ENCODE measurements around the gene ZNF532.
"Not testable (repeated sequence)": the region's sequence is repeated elsewhere in the genome, so short reads cannot be mapped to it uniquely, and the experiment has no call there.

ZNF532 gene

GRCh38 chr18:58847383-58848071 is 17.1 kb upstream of the ZNF532 start:
- in situ Hi-C loops (cut with MboI; ENCODE audit: low sequenced_read_pairs), result no loop called here

GRCh38 chr18:58848685-58849084 is 16.0 kb upstream of the ZNF532 start:
- in situ Hi-C loops (cut with MboI; ENCODE audit: low sequenced_read_pairs), result no loop called here

GRCh38 chr18:58850786-58851469 is 13.7 kb upstream of the ZNF532 start:
- in situ Hi-C loops (cut with MboI; ENCODE audit: low sequenced_read_pairs), result no loop called here

- in situ Hi-C loops (cut with MboI; ENCODE audit: low sequenced_read_pairs), result no loop called here
These were observed 12.8 kb upstream of the ZNF532 start for GRCh38 chr18:58851856-58852255.

GRCh38 chr18:58852629-58853028 is 12.0 kb upstream of the ZNF532 start:
- in situ Hi-C loops (cut with MboI; ENCODE audit: low sequenced_read_pairs), result no loop called here

GRCh38 chr18:58853561-58853960 is 11.1 kb upstream of the ZNF532 start:
- in situ Hi-C loops (cut with MboI; ENCODE audit: low sequenced_read_pairs), result no loop called here

- in situ Hi-C loops (cut with MboI; ENCODE audit: low sequenced_read_pairs), result not testable (repeated sequence)
These were observed 9.2 kb upstream of the ZNF532 start for GRCh38 chr18:58855521-58855920.

GRCh38 chr18:58856881-58857280 is 7.8 kb upstream of the ZNF532 start:
- in situ Hi-C loops (cut with MboI; ENCODE audit: low sequenced_read_pairs), result no loop called here

- in situ Hi-C loops (cut with MboI; ENCODE audit: low sequenced_read_pairs), result no loop called here
These were observed 5.8 kb upstream of the ZNF532 start for GRCh38 chr18:58858591-58859468.

GRCh38 chr18:58859907-58860306 is 4.8 kb upstream of the ZNF532 start:
- in situ Hi-C loops (cut with MboI; ENCODE audit: low sequenced_read_pairs), result no loop called here

- in situ Hi-C loops (cut with MboI; ENCODE audit: low sequenced_read_pairs), result no loop called here
These were observed 3.9 kb upstream of the ZNF532 start for GRCh38 chr18:58860747-58861231.

GRCh38 chr18:58861353-58861752 is 3.3 kb upstream of the ZNF532 start:
- in situ Hi-C loops (cut with MboI; ENCODE audit: low sequenced_read_pairs), result no loop called here

GRCh38 chr18:58861861-58862301 is 2.8 kb upstream of the ZNF532 start:
- in situ Hi-C loops (cut with MboI; ENCODE audit: low sequenced_read_pairs), result no loop called here

- in situ Hi-C loops (cut with MboI; ENCODE audit: low sequenced_read_pairs), result no loop called here
These were observed 2.3 kb upstream of the ZNF532 start for GRCh38 chr18:58862356-58862755.

- in situ Hi-C loops (cut with MboI; ENCODE audit: low sequenced_read_pairs), result no loop called here
These were observed 1.7 kb upstream of the ZNF532 start for GRCh38 chr18:58862851-58863538.

- in situ Hi-C loops (cut with MboI; ENCODE audit: low sequenced_read_pairs), result no loop called here
These were observed 1.0 kb upstream of the ZNF532 start for GRCh38 chr18:58863539-58864145.

GRCh38 chr18:58865033-58865590 is 435 bp downstream of the ZNF532 start:
- in situ Hi-C loops (cut with MboI; ENCODE audit: low sequenced_read_pairs), result no loop called here

GRCh38 chr18:58865701-58866065 is 1.0 kb downstream of the ZNF532 start:
- in situ Hi-C loops (cut with MboI; ENCODE audit: low sequenced_read_pairs), result no loop called here

- in situ Hi-C loops (cut with MboI; ENCODE audit: low sequenced_read_pairs), result no loop called here
These were observed 1.5 kb downstream of the ZNF532 start for GRCh38 chr18:58866066-58866772.

GRCh38 chr18:58866773-58867150 is 2.1 kb downstream of the ZNF532 start:
- in situ Hi-C loops (cut with MboI; ENCODE audit: low sequenced_read_pairs), result no loop called here
